Measurements from ENCODE around the gene SNX1. TPM values are rescaled to one million over a fixed set of nuclear protein-coding genes. Genes with fewer than 3 reads are reported as not detected.
"Not testable (repeated sequence)": the region's sequence is repeated elsewhere in the genome, so short reads cannot be mapped to it uniquely, and the experiment has no call there.

Gene SNX1
- polyA plus RNA-seq, 2 of the 4 experiments (the other 2 are of a cell fraction): 86.7 to 89.4 TPM

GRCh38 chr15:64070965-64071851 is 24.6 kb upstream of the SNX1 start:
- peak; percentile 60 to 71 for DNase-seq (ENCODE audit: low read depth in 1 of 2, low spot score in 1 of 2)
- POLR2A ChIA-PET: interaction anchor here (2.3 kb wide), 1 partner anchor 22 kb away, joined by 14 read pairs; the partner anchor contains the start of gene CIAO2A
- H3K9me3 ChIP-seq: no peaks in the 10 kb centered on the region
- peaks cover 36% of the 10 kb centered on the region for H3K4me1 ChIP-seq
- 59% methylated on average over 8 of the region's 8 CpGs for WGBS (ENCODE audit: missing lambda C conversion rate)
- peak overlapping the region; percentile 42 to 67 for H3K27ac ChIP-seq
- CTCF ChIA-PET: interaction anchor here (0.5 to 11.4 kb wide), 12 partner anchors 8 to 605 kb away, joined by 3 to 173 read pairs (median 5); partner anchors contain the start of genes CIAO2A and DAPK2
- FAIRE-seq: peak; percentile 49
- H3K4me2 ChIP-seq: peak overlapping the region; percentile 47
- TF ChIP-seq FOSL2 (IDR thresholded peaks at IDR 0.05): no peak; the same call in 1 of the 2 replicates
- TF ChIP-seq FOSL2 (CRISPR knock-in tag; IDR thresholded peaks at IDR 0.05): peak; percentile 57
- no peak for TF ChIP-seq FOXS1 (CRISPR knock-in tag; IDR thresholded peaks at IDR 0.05)
- TF ChIP-seq RCOR1 (IDR thresholded peaks at IDR 0.05; ENCODE audit: low read depth, low read length): no peak
- no peak for TF ChIP-seq MAFK (IDR thresholded peaks at IDR 0.05; ENCODE audit: partially characterized antibody)
- TF ChIP-seq EP300 (IDR thresholded peaks at IDR 0.05): no peak
- peak; percentile 55; the same call in 1 of the 2 replicates for TF ChIP-seq E2F6 (IDR thresholded peaks at IDR 0.05; ENCODE audit: borderline replicate concordance, low read depth)
- TF ChIP-seq JUN (IDR thresholded peaks at IDR 0.05): 0 out of 5 replicates have a peak, but pooled peaks of 1 of the 2 experiments have one; percentile 20
- TF ChIP-seq USF2 (IDR thresholded peaks at IDR 0.05): peak; percentile 83
- no peak for TF ChIP-seq FOSB (CRISPR knock-in tag; IDR thresholded peaks at IDR 0.05)
- H3K4me3 ChIP-seq: no peak overlapping the region
- peak; percentile 68 to 82 for ATAC-seq

GRCh38 chr15:64071931-64072765 is 23.6 kb upstream of the SNX1 start:
- 84% methylated on average over 4 of the region's 4 CpGs for WGBS (ENCODE audit: missing lambda C conversion rate)
- peak in 1 of 2 experiments; percentile 40 for DNase-seq (ENCODE audit: low read depth in 1 of 2, low spot score in 1 of 2)
- peak overlapping the region; percentile 42 to 67 for H3K27ac ChIP-seq
- H3K9me3 ChIP-seq: no peaks in the 10 kb centered on the region
- peaks cover 36% of the 10 kb centered on the region for H3K4me1 ChIP-seq
- peak; percentile 90 for FAIRE-seq
- TF ChIP-seq FOSL2 (IDR thresholded peaks at IDR 0.05): no peak
- 0 out of 2 replicates have a peak, but pooled peaks have one; percentile 7 for TF ChIP-seq FOSL2 (CRISPR knock-in tag; IDR thresholded peaks at IDR 0.05)
- TF ChIP-seq USF2 (IDR thresholded peaks at IDR 0.05): 0 out of 2 replicates have a peak, but pooled peaks have one; percentile 19
- TF ChIP-seq EHMT2 (IDR thresholded peaks at IDR 0.05; ENCODE audit: low read depth): no peak
- peak; percentile 16 to 65; a peak in 2 of 6 replicates for ATAC-seq
- POLR2A ChIA-PET: interaction anchor here (2.3 kb wide), 1 partner anchor 21 kb away, joined by 14 read pairs; the partner anchor contains the start of gene CIAO2A
- peak overlapping the region; percentile 47 for H3K4me2 ChIP-seq
- CTCF ChIA-PET: interaction anchor here (0.5 to 11.4 kb wide), 10 partner anchors 9 to 606 kb away, joined by 3 to 173 read pairs (median 6); partner anchors contain the start of genes CIAO2A and DAPK2
- H3K4me3 ChIP-seq: no peak overlapping the region

- H3K4me3 ChIP-seq: no peak overlapping the region
- H3K27ac ChIP-seq: no peak overlapping the region; a peak in 1 of 6 replicates
- ATAC-seq: no peak
- WGBS (ENCODE audit: missing lambda C conversion rate): 56% methylated on average over 2 of the region's 2 CpGs
- H3K4me2 ChIP-seq: peak overlapping the region; percentile 47
- H3K4me1 ChIP-seq: peaks cover 34% of the 10 kb centered on the region
- no peak for TF ChIP-seq HMGXB4 (CRISPR knock-in tag; IDR thresholded peaks at IDR 0.05; ENCODE audit: borderline replicate concordance)
- TF ChIP-seq ZC3H11A (IDR thresholded peaks at IDR 0.05): no peak
- no peak for TF ChIP-seq RCOR1 (IDR thresholded peaks at IDR 0.05; ENCODE audit: low read depth, low read length)
- TF ChIP-seq MAZ (IDR thresholded peaks at IDR 0.05; ENCODE audit: borderline replicate concordance, low read depth, low read length): no peak
- no peak for TF ChIP-seq NR3C1 (IDR thresholded peaks at IDR 0.05)
- no peak for TF ChIP-seq JUN (IDR thresholded peaks at IDR 0.05)
- TF ChIP-seq USF2 (IDR thresholded peaks at IDR 0.05): no peak
- TF ChIP-seq CBX8 (IDR thresholded peaks at IDR 0.05): no peak
- CTCF ChIA-PET: interaction anchor here (1.1 to 7.8 kb wide), 5 partner anchors 10 to 461 kb away, joined by 3 to 173 read pairs (median 7); partner anchors contain the start of gene DAPK2
- no peaks in the 10 kb centered on the region for H3K9me3 ChIP-seq
- POLR2A ChIA-PET: interaction anchor here (2.3 kb wide), 1 partner anchor 21 kb away, joined by 14 read pairs; the partner anchor contains the start of gene CIAO2A
- peak; percentile 67 for FAIRE-seq
- DNase-seq (ENCODE audit: low read depth in 1 of 2, low spot score in 1 of 2): no peak
These were observed 23.0 kb upstream of the SNX1 start for GRCh38 chr15:64072812-64073211.

- H3K27ac ChIP-seq; H3K4me3 ChIP-seq; ATAC-seq; H3K9me3 ChIP-seq; DNase-seq (ENCODE audit: low read depth in 1 of 2, low spot score in 1 of 2); FAIRE-seq; POLR2A ChIA-PET: not testable (repeated sequence)
- Histone ChIP-seq H3K4me2 (0 out of 3 replicates have a peak overlapping the region, but pooled peaks have one; percentile 47), H3K4me1 (peaks cover 33% of the 10 kb centered on the region)
- WGBS (ENCODE audit: missing lambda C conversion rate): 96% methylated on average over 2 of the region's 2 CpGs
- CTCF ChIA-PET: interaction anchor here (1.1 to 3.2 kb wide), 4 partner anchors 27 to 462 kb away, joined by 3 to 18 read pairs (median 5); partner anchors contain the start of gene DAPK2
These were observed 22.3 kb upstream of the SNX1 start for GRCh38 chr15:64073496-64073895.

Measured in A549 (cell line).